HUDEP-2 (cell line): Measurements from ENCODE around the gene OGFOD1.
A peak's percentile ranks its signal among the peaks of the same experiment; 100 is the strongest.
"Not testable (repeated sequence)": the region's sequence is repeated elsewhere in the genome, so short reads cannot be mapped to it uniquely, and the experiment has no call there.

Experiments used
- DNase-seq, 76 experiments: peaks; one replicate each; lab custom pipeline; 2025; ENCODE audit not compliant: unreplicated experiment in 76 of 76; lab: John Stamatoyannopoulos, UW

Gene OGFOD1

GRCh38 chr16:56478281-56479049 lies 27.1 kb downstream of the OGFOD1 start:
- no peak for DNase-seq

DNA sequence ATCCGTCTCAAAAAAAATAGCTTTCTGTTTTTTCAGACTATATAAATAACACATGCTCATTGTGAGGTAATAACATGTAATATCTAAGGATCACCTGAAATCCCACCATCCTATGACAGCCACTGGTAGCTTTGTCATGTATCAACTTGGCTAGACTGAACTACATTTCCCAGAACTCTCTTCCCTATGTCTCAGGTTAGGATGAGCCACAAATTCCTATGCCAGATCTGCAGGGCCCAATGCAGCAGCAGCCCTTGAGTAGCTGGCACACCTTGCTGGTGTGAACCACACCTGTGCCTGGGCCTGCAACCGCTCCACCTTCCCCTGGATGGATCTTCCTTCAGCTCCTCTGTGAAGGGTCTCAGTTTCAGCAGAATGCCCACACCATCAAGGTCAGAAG lies 28.1 kb downstream of the OGFOD1 start:
- no peak for DNase-seq

- no peak for DNase-seq
These were observed 29.6 kb downstream of the OGFOD1 start for GRCh38 chr16:56480776-56481467.

GRCh38 chr16:56481468-56482122 lies 30.2 kb downstream of the OGFOD1 start:
- DNase-seq: no peak

- no peak for DNase-seq
These were observed 31.4 kb downstream of the OGFOD1 start for GRCh38 chr16:56482683-56483236.

DNA sequence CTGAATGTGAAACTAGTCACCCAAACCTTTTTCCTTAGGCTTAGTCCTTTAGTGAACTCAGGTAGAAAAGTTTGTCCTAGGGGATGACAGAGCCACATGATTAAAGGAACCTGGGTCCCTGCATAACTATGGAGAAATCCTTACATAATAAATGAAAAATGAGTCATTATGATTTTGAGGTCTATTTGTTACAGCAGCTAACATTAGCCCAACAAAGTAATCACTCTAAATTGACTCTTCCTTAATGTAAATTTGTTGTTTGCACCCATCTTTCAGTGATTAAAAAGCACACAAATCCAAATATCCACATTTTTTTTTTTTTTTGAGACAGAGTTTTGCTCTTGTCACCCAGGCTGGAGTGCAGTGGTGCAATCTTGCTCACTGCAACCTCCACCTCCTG lies 32.0 kb downstream of the OGFOD1 start:
- DNase-seq: no peak

DNA sequence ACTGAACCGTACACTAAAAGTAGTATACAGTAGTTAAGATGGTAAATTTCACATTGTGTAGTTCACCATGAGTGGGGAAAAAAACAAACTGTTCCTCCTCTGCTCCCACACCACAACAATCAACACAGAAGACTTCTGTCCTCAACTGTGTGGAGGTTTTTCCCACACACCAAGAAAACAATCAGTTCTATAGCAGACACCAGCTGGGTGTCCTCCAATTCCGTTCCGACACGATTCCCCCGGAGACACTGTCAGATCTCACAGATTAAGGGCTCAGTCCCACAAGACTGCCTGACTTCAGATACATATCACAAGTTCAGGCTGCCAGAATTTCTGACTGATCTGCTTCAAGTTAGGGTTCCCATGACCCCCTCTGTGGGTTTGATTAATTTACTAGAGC lies 36.7 kb downstream of the OGFOD1 start:
- DNase-seq: no peak

DNA sequence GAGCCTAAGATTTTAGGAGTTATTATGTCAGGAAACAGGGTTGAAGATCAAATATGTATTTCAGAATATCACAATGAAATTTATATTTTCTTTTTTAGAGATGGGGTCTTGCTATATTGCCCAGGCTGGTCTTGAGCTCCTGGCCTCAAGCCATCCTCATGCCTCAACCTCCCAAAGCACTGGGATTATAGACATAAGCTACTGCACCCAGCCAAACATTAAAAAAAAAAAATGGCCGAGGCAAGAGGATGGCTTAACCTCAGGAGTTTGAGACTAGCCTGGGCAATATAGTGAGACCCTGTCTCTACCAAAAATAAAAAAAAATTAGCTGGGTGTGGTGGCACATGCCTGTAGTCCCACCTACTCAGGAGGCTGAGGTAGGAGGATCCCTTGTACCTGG lies 37.5 kb downstream of the OGFOD1 start:
- DNase-seq: not testable (repeated sequence)

- no peak for DNase-seq
These were observed 40.4 kb downstream of the OGFOD1 start for GRCh38 chr16:56491657-56492261.

GRCh38 chr16:56493126-56493525 lies 41.8 kb downstream of the OGFOD1 start:
- no peak for DNase-seq

GRCh38 chr16:56493815-56494214 lies 42.5 kb downstream of the OGFOD1 start:
- DNase-seq: no peak

- no peak for DNase-seq
These were observed 53.8 kb downstream of the OGFOD1 start for GRCh38 chr16:56505181-56505580.

- peak in 1 of 76 experiments; percentile 2 for DNase-seq
These were observed 55.6 kb downstream of the OGFOD1 start for GRCh38 chr16:56506941-56507340.

GRCh38 chr16:56510544-56510943 lies 59.2 kb downstream of the OGFOD1 start:
- no peak for DNase-seq

- no peak for DNase-seq
These were observed 60.7 kb downstream of the OGFOD1 start for GRCh38 chr16:56512025-56512424.

DNA sequence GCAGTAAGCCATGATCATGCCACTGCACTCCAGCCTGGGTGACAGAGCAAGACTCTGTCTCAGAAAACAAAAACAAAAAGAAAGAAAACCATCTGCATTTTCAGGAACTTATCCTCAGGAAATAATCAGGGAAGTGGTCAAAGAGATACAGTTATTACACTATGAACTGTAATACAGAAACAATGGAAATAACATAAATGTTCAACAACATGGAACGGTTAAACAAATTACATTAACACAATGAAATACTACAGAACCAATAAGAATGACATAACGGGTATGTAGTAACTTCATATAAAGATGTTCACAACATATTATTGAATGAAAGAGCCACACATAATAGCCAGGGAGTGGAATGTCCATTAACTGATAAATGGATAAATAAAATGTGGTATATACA lies 61.7 kb downstream of the OGFOD1 start:
- DNase-seq: no peak

- peak in 64 of 76 experiments; percentile 5 to 83 (median 42) for DNase-seq
These were observed 62.6 kb downstream of the OGFOD1 start for GRCh38 chr16:56513972-56514371.

DNA sequence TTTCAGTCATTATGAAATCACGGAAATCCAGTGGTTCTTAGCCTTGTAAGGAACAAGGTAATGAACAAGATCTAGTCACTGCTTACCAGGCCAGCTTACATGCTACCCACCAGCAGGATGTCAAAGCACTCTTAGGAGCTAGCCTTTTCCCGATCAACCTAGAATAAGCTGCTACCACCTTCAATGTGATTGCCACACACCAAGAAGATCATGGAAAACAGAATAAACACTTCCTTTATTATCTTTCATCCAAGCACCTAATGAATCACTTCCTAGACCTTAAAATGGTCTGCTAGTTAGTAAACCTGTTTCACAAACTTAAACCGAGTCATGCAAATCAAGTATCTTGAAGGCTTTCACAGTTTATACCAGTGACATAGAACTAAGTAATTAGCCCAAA lies 63.5 kb downstream of the OGFOD1 start:
- DNase-seq: no peak

GRCh38 chr16:56515665-56516064 lies 64.3 kb downstream of the OGFOD1 start:
- no peak for DNase-seq

- DNase-seq: no peak
These were observed 65.9 kb downstream of the OGFOD1 start for GRCh38 chr16:56517206-56517605.

GRCh38 chr16:56518425-56518824 lies 67.1 kb downstream of the OGFOD1 start:
- DNase-seq: no peak
